EL (cell line): Measurements from ENCODE around the gene OR2A12.
A peak's percentile ranks its signal among the peaks of the same experiment; 100 is the strongest.
"Not testable (repeated sequence)": the region's sequence is repeated elsewhere in the genome, so short reads cannot be mapped to it uniquely, and the experiment has no call there.

Experiments
- DNase-seq: peaks from one replicate; pipeline ENCODE4 v3.0.0-alpha.2; 2016

Gene OR2A12, protein sequence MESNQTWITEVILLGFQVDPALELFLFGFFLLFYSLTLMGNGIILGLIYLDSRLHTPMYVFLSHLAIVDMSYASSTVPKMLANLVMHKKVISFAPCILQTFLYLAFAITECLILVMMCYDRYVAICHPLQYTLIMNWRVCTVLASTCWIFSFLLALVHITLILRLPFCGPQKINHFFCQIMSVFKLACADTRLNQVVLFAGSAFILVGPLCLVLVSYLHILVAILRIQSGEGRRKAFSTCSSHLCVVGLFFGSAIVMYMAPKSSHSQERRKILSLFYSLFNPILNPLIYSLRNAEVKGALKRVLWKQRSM

DNA sequence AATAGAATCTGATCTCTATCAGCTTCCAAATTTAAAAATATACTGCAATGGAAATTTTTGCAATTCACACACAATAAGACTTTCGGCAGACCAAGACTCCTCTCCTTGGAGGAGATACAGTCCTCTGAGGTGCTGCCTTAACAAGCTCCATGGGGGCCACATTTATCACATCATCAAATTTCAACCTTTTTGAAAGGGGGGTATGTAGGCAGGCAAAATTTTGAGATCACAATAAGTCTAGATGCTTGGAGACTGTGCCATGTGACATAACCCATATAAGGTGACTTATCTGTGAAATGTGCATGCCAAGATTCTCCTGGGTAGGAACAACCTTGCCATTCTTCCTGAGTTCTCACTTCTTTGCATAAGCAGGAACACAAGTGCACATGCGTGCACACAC, at the start of gene OR2A12:
Gene OR2A12 (plus strand): TSS at position 301 of the 400 bp plus-strand sequence. CDS start 8,830 bp downstream, outside the sequence.
- DNase-seq: no peak

DNA sequence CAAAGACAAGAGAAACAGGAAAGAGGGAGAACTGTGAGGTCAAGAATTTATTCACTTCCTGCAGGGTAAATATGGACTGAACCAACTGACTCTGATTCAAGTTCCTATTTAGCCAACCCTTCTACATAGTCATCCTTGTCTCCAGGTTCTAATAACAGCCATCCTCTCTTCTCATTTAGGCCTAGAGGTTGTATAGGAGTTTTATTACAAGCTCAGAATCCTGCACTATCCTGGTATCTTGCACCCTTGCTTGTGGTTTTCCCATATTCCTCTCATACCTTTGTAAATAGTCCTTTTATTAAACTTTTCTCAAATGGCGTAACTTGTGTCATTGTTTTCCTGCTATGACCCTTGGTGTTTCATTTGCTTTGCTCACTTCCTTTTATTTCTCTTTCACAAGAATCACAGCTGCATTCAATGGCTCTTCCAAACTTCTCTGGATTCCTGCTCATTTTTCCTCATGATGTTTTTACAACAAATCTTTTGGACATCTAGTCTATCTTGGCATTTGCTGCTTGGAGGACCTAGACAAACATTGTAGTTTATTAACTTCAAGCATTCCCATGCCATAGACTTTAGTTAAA, 49.7 kb upstream of the OR2A12 start:
- DNase-seq: no peak

DNA sequence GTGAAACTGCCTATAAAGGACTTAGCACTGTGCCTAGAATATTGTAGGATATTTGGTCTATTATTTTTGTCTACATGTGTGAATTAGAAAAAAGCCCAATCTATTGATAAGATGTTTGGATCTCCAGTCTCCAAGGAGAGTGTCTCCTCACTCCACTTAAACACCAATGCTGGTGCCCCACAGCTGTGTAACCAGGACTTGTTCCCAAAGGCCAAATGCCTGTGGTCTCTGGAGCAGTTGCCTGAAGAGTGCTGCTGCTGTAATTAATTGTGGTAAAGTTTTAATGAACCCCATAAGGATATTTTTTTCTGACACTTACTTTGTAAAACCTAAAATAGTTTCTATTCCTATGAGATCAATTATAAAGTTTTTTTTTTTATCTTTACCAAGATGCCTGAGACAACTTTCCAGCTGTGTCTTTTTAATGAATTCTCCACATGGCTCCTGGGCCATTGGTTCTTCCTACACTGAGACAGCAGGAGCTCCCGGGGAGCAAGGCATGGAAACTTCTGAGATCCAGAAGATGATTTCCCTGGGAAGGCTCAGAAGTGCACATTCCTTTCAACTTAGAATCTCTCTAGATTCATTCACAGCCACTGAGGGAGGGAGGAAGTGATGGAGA, 48.6 kb upstream of the OR2A12 start:
- no peak for DNase-seq

DNA sequence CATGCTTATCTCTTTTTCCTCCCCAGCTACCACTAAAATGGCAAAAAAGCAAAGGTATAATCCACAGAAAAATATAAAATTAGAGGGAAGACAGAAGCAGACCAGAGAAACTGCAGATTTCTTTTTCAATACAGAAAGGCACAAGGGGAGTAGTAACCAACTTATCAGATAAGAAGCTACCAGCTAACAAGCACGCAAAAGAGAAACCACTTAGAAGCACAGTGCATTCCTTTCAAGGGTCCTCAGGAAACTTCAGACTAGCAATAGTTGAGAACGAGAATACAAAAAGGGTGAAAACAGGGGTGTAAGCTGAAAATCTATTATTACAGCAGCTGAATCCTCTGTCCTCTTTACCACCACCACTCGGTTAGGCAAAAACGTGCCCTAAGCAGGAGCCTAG, 47.2 kb upstream of the OR2A12 start:
- DNase-seq: no peak

DNA sequence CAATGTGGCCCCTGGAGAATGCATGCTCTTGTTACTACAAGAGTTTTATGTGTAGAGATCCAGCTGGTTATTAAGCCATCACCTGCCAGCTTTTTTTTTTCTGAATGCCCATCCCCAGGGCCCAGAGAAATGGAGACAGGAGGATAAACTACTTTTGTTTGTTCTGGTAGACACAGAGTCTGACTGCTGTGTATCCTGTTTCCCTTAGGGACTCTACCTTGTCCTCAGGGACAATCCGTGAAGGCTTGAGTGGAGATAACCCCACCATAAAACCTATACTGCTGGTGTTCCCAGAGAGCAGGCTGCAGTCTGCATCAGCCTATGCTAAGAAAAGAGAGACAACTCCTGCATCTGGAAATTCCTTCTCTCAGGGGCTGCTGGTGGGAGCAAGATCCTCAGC, 37.4 kb upstream of the OR2A12 start, which contains the start of gene OR2A5:
Gene OR2A5 (plus strand): TSS at position 301 of the 400 bp plus-strand sequence. CDS start 1,454 bp downstream, outside the sequence.
- no peak for DNase-seq

DNA sequence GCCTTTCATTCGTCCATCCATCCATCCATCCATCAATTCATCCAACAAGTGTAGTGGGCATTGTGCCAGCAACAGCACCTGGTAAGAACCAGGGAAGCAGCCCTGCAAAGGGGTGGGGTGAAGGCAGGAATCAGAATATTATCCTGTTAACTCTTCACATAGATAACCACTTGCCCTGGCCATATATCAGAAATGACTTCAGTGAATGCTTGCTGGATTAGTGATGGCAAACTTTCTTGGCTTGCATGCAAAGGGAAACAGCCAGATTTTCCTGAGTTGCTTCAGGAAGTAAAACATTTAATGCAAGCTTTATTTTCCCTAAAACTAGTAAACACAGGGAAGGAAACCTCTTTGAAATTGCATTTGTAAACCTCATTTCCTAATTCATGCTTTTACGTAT, 36.6 kb upstream of the OR2A12 start:
- no peak for DNase-seq

DNA sequence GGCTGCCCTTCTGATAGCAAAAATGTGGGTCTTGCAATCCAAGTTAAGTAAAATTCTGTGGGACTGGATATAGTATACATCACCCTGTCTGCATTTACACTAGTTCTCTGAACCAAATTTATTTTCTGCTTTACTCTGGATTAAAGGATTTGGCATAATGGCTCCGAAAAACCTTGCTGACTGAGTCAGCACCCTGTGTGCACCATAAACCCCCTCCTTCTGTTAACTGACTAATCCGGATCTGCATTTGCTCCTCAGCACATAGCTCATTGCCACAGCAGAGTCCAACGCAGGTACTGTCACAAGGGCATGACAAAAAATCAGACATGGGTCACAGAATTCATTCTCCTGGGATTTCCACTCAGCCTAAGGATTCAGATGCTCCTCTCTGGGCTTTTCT, 36.0 kb upstream of the OR2A12 start:
- DNase-seq: no peak

DNA sequence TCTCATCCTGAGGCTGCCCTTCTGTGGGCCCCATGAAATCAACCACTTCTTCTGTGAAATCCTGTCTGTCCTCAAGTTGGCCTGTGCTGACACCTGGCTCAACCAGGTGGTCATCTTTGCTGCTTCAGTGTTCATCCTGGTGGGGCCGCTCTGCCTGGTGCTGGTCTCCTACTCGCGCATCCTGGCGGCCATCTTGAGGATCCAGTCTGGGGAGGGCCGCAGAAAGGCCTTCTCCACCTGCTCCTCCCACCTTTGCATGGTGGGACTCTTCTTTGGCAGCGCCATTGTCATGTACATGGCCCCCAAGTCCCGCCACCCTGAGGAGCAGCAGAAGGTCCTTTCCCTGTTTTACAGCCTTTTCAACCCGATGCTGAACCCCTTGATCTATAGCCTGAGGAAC, 35.2 kb upstream of the OR2A12 start:
- not testable (repeated sequence) for DNase-seq

DNA sequence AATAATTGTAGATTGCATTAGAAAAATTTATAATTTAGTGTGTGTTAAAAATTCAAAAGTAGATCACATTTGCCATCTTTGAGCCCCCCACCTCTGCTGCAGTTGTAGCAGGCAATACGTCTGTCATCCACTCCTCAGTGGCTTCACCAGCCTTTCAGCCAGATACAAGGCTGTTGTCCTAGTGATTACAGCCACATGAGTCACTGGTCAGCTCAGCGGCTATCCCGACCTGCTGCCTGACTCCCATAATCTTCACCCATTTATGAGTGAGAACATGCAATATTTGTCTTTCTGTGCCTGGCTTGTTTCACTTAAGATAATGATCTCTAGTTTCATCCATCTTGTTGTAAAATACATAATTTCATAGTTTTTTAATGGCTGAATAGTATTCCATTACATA, 28.1 kb upstream of the OR2A12 start:
- peak; percentile 37 for DNase-seq

DNA sequence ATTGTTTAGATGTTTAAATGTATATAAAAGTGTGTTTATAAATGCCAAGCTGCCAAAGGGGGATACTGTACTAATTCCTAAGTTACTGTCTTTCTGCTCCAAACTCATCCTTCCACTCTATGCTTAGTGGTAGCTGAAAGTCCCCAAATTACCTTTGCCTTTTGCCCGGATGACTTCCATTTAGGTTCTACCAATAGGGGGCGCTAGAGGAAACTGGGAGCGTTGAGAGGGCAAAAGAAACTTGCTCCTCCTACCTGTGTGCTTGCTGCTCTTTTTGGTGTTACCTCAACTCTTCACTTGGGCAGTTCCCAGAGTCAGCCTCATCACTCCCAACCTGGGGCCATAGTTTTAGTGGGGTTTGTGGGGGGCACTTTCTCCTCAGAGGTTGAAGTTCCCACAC, 22.4 kb upstream of the OR2A12 start:
- no peak for DNase-seq

DNA sequence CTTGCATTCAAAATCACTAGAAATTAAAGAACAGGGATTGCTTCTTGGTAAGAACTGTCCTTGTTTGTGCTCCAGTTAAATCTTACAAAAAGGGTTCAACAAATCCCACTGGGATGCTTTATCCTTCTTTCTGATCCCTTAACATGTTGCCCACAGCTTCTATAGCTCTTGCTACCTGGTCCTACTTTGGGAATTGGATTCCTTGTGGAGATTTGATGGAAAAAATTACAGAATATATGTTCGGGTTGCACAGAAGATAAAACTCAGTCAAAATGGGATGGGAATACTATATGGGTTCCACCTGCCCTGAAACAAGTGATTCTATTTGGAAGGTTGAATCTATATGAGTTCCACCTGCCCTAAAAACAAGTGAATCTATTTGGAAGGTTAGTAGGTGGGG, 16.6 kb upstream of the OR2A12 start, which contains the start of gene OR2A25:
Gene OR2A25 (plus strand): TSS at position 301 of the 400 bp plus-strand sequence. CDS start 4,409 bp downstream, outside the sequence.
- DNase-seq: no peak

DNA sequence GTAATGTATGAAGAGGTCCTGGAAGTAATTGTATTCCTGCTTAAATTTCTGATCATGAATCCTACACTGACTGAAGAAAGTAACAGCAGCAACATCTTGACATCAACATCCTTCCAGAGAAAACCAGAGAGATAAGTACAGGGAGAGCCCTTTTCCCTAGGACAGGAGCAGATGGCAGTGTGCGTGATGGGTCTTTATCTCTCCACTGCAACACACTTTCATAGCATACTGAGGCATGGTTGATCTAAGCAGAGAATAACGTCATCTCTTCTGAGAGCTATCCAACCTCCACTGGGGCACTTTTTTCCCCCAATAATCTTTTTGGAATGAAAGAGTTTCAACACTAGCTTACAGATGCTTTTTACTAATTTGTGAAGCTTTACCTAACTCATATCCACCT, 16.1 kb upstream of the OR2A12 start:
- DNase-seq: no peak

DNA sequence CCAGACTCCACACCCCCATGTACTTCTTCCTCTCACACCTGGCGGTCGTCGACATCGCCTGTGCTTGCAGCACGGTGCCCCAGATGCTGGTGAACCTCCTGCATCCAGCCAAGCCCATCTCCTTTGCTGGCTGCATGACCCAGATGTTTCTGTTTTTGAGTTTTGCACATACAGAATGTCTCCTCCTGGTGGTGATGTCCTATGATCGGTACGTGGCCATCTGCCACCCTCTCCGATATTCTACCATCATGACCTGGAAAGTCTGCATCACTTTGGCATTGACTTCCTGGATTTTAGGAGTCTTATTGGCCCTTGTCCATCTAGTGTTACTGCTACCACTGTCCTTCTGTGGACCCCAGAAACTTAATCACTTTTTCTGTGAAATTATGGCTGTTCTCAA, 11.7 kb upstream of the OR2A12 start:
- DNase-seq: no peak

DNA sequence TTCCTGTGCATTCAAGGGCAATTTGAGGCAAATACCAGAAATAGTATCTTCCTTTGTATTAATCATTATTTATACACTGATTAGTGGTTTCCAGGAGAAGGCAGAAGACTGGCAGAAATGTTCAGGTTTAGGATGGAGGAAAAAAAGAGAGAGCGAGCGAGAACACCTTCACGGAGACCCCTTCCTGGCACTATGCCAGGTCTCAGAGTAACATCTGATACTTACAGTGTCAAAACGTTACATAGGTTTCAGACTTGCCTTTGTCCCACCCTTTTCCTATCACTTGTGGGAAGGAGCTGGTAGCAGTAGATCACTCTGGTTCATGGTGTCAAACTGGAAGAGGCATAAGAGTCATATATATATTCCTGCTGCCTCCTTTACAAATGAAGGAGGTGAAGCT, 652 bp downstream of the OR2A12 start:
- DNase-seq: no peak

DNA sequence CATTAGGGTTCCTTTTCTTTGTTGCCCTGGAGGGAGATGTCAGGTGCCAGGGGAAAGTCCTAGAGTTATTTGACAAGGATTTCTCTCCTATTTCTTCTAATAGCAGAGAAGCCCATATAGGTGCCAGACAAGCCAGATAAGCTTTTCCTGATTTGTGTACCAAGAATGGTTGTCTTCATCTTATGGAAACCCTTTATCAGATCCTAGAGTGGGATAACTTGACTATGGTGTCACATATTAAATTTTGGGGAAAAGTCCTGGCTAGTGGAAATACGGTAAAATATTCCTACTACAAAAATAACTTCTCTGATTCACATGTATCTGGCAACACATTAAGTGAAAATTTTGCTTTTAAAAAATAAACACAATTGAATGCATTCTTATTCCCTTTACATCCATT, 1.2 kb downstream of the OR2A12 start:
- no peak for DNase-seq

DNA sequence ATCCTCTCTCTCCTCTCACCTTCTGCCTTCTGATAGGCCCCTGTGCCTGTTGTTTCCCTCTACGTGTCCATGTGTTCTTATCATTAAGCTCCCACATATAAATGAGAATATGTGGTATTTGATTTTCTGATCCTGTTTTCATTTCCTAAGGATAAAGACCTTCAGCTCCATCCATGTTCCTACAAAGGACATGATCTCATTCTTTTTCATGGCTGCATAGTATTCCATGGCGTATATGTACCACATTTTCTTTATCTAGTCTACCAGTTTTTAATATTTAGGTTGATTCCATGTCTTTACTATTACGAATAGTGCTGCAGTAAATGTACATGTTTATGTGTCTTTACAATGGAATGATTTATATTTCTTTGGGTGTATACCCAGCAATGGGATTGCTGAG, 4.6 kb downstream of the OR2A12 start:
- no peak for DNase-seq

DNA sequence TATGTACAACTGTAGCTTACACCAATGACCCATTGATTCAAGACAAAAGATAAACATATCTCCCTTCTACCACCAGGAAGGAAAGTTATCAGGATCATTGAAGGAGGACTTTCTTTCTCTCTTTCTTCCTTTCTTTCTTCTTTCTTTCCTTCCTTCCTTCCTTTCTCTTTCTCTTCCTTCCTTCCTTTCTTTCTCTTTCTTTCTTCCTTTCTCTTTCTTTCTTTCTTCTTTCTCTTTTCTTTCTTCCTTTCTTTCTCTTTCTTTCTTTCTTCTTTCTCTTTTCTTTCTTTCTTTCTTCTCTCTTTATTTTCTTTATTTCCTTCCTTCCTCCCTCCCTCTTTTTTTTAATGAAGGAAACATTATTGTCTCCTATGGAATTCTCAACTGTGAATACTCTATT, 12.7 kb downstream of the OR2A12 start:
- no peak for DNase-seq

DNA sequence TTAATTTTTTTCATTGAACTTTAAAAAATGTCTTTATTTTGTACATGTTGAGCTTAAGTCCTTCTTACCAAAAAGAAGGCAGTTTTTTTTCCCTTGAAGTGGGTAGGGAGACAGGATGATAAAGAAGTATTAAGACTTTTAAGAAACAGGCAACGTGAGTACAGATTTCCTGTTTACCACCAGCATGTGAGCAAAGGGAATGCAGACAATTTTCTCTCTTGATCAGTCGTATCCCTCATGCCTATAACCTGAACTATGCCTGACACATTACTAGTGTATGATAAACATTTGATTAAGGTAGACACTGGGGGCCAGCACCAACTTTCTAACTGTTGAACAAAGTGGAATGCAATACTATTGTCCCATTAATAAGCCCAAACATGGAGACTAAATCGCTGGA, 14.5 kb downstream of the OR2A12 start:
- DNase-seq: no peak

DNA sequence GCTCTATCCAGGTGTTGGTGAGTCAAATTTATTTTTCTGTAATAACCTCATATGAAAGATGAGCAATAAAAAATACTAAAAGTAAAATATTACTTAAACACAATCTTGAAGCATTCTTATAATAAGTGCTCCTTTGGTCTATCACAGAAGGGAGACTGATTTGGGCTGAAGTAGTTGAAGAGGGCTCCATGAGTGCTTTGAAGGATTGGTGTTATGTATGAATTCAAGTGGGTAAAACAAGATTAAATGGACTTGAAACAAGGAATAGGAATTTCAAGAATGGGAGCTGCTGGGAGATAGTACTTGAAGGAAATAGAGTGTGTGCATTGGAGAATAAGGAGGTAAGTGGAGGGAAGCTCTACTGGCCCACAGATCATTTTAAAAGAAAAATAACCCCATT, 16.0 kb downstream of the OR2A12 start:
- no peak for DNase-seq

DNA sequence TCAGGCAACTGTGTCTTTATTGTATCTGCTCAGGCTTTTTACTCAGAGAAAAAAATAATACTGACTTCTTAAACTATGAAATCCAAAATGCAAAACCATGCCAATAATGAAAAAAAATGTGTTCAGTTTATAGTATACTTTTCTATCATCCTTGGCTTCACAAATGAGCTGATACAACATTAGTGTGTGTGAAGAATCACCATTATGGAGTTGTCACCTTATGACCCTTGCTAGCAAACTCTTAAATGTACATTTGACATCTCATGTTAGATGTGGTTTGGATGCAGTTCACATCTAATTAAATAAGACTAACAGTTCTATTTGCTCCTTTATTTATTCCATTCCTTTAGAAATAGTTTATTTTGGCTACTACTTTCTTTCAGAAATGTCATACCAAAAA, 19.1 kb downstream of the OR2A12 start:
- no peak for DNase-seq

DNA sequence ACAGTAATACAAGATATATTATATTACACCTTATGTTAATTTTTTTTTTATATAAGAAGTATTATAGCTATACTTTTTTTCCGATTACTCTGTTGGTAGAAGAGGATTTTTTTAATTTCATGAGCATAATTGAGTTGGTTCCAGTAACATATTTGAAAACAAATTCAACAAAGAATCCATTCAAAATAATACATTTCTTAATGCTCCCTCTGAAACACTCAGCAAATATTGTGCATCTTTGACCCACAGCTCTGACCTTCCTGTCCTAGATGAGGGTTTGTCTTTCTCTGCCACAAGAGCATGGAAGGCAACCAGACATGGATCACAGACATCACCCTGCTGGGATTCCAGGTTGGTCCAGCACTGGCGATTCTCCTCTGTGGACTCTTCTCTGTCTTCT, 23.2 kb downstream of the OR2A12 start, which contains the start of gene OR2A2:
Gene OR2A2 (plus strand): TSS at position 301 of the 400 bp plus-strand sequence. CDS start 0 bp downstream, at position 301.
- no peak for DNase-seq

DNA sequence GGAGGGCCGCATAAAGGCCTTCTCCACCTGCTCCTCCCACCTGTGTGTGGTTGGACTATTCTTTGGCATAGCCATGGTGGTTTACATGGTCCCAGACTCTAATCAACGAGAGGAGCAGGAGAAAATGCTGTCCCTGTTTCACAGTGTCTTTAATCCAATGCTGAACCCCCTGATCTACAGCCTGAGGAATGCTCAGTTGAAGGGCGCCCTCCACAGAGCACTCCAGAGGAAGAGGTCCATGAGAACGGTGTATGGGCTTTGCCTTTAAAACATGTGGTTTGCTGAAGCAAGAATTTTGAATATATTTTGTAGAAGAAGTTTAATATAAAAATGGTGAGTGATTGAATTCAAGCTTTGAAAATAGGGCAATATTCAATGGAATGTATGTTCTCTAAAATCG, 24.2 kb downstream of the OR2A12 start:
- DNase-seq: no peak

DNA sequence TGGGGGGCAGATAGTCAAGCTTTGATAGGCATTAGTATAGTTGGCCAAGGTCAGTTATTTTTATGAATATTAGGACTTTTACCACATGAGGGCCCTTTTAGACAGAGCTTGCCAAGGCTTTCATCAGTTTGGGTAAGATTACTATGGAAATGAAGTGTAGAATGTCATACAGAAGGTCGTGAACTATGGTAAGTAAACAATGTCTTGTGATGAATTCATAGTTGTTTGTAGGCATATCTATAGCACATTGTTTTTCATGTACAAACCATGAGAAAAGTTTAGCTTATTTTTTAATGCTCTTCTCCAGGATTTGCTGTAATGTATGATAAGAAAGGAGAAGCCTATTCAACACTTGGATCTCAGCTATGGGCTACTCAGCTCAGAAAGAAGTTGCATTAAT, 27.6 kb downstream of the OR2A12 start:
- DNase-seq: no peak

DNA sequence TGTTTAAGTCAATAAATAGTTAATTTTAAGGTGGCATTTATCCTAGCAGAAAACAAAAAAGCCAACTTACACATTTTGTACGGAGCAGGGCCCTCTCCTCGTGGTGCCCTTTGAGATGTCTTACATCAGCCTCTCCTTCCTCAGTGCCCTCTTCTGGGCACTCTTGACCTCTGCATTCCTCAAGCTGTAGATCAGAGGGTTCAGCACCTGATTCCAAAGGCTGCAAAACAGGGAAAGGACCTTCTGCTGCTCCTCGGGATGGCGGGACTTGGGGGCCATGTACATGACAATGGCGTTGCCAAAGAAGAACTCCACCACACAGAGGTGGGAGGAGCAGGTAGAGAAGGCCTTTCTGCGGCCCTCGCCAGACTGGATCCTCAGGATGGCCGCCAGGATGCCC, 32.3 kb downstream of the OR2A12 start:
- no peak for DNase-seq
